ENCODE data around the gene DNTT.

DNTT gene

DNA sequence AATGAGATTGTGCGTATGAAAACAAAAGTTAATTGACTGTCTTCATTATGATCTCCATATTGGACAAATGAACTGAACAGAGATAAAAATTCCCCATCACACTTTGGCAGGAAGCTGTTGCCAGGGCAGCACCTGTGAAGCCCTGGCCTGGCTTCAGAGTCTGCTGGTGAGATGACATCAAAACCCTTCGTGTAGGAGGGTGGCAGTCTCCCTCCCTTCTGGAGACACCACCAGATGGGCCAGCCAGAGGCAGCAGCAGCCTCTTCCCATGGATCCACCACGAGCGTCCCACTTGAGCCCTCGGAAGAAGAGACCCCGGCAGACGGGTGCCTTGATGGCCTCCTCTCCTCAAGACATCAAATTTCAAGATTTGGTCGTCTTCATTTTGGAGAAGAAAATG is at the start of gene DNTT:
TSS of gene DNTT (plus strand) at position 205 of the 400 bp plus-strand sequence. CDS start at position 269, 64 bp downstream.
- peaks cover 8% of the 10 kb centered on the region; the same call in 1 of the 2 replicates for H3K27me3 ChIP-seq (ENCODE audit: low read depth)
- H3K4me3 ChIP-seq = no peak within 1 kb of the TSS
- in situ Hi-C loops (cut with MboI; ENCODE audit: low sequenced_read_pairs) = loop anchor here (25.0 kb wide), 1 partner anchor 292 kb away; no protein-coding TSS in a partner anchor
- no peaks in the 10 kb centered on the region for H3K36me3 ChIP-seq (replicated peaks)
- H3K4me1 ChIP-seq = peaks cover 15% of the 10 kb centered on the region
- no peaks in the 10 kb centered on the region for H3K9me3 ChIP-seq
- no peak for DNase-seq (ENCODE audit: low spot score in 2 of 2)

DNA sequence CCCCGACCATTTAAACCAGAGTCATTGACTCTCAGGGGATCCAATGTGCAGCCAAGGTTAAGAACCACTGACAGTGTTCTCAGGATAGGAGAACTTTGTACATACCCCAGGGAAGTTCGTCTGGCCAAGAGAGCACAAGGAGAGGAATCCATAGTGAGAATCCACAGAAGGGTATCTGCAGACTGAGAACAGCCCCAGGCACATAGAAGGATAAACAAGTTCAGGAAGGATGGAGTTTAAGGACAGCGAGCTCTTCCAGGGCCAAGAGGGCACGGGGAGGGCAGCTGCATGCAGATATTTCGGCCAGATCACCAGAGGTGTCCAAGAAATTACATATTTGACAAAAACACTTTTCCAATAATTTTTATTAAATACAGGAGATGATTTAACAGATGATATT is 49.3 kb upstream of the DNTT start:
- Histone ChIP-seq H3K9me3 (no peaks in the 10 kb centered on the region), H3K4me3 (no peak overlapping the region), H3K36me3 (replicated peaks) (no peaks in the 10 kb centered on the region), H3K4me1 (no peaks in the 10 kb centered on the region), H3K27me3 (ENCODE audit: low read depth) (no peaks in the 10 kb centered on the region)
- in situ Hi-C loops (cut with MboI; ENCODE audit: low sequenced_read_pairs) = no loop called here
- DNase-seq (ENCODE audit: low spot score in 2 of 2) = no peak

DNA sequence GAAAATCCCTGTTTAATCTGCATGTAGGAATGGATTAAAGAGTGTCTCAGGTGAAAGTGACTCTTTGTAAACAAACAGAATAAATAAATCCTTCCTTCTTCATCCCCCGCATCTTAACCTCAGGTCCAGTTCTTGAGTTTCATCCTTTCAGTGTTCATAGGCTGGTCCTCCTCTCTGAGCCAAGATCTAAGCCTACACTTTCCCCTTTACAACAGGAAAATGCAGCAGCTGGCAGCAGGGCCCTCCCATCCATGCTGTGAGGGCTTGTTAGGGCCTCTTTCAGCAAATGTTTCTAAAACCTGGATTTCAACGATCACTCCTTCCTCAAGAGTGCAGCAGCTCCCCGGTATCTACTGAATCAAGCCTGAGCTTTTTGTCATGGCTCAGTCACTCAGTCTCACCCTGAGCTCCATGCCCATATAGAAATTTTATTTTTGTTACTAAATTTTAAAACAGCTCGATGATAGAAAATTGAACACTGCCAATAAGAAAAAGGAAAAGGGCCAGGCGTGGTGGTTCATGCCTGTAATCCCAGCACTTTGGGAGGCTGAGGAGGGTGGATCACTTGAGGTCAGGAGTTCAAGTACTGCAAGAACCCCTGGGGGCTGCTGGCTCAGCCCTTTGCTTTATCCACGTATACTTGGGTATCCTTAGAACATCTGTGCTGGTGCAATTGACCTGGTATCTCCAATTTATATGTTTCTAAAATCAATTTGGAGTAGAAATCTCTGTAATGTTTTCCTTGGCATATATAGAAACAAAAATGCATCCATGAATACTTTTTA is 48.5 kb upstream of the DNTT start:
- Histone ChIP-seq H3K4me3 (no peak overlapping the region), H3K9me3 (no peaks in the 10 kb centered on the region), H3K4me1 (no peaks in the 10 kb centered on the region), H3K27me3 (ENCODE audit: low read depth) (no peaks in the 10 kb centered on the region), H3K36me3 (replicated peaks) (no peaks in the 10 kb centered on the region)
- DNase-seq (ENCODE audit: low spot score in 2 of 2) = no peak
- in situ Hi-C loops (cut with MboI; ENCODE audit: low sequenced_read_pairs) = no loop called here

DNA sequence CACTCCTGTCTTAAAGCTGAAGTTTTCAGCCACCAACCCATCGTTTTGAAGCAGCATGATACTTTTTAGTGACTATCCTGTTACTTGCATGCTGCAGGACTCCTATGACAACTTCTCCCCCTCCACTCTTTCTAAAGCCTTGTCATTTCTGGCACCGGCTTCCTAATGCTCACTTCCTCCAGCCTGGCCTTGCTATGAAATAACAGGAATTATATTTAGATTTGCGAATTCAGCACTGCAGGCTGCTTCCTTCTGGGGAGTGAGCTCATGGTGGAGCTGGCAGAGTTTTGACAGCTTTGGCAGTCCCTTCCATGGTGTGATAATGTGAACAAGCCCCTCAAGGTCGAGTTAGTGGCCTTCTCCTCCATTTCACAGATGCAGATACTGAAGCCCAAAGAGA is 46.3 kb upstream of the DNTT start:
- H3K36me3 ChIP-seq (replicated peaks) = no peaks in the 10 kb centered on the region
- H3K4me3 ChIP-seq = no peak overlapping the region
- no peaks in the 10 kb centered on the region for H3K27me3 ChIP-seq (ENCODE audit: low read depth)
- DNase-seq (ENCODE audit: low spot score in 2 of 2) = no peak
- in situ Hi-C loops (cut with MboI; ENCODE audit: low sequenced_read_pairs) = no loop called here
- no peaks in the 10 kb centered on the region for H3K9me3 ChIP-seq
- H3K4me1 ChIP-seq = no peaks in the 10 kb centered on the region

DNA sequence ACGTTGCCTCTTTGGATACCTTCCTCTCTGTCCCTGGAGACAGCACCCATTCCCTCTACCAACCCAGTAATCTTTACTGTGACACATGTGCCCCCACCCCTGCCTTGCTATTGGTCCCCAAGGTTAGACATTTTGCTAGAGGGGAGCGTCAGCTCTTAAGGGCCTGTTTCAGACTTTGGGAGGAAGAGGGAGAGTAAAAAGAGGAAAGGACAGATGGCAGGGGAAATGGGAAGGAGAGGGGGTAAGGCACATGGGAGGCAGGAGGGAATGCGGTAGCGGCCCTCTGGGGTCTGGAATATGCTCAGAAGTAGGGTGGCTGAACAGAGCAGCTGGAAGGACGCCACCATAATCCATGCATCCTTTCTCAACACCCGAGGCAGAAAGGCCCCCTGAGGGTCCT is 45.1 kb upstream of the DNTT start:
- no peak overlapping the region for H3K4me3 ChIP-seq
- no peaks in the 10 kb centered on the region for H3K4me1 ChIP-seq
- in situ Hi-C loops (cut with MboI; ENCODE audit: low sequenced_read_pairs) = no loop called here
- H3K27me3 ChIP-seq (ENCODE audit: low read depth) = no peaks in the 10 kb centered on the region
- DNase-seq (ENCODE audit: low spot score in 2 of 2) = no peak
- H3K9me3 ChIP-seq = no peaks in the 10 kb centered on the region
- no peaks in the 10 kb centered on the region for H3K36me3 ChIP-seq (replicated peaks)

DNA sequence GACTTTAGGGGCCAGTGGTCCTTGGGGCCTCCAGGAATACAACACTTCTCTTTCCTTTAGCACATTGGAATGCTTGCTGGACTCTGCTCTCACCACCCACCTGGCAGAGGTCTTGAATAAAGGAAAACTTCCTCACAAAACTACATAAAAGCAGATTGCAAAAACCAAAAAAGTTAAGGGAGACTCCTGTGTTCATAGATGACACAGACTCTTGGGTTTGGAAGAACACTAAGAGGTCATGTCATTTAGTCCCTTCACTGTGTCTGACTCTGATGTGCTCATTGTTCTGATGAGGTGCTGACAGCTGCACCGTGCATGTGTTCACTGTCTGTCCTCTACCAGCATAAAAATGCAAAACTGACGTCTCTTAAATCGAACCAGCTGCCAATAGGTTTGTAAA is 44.2 kb upstream of the DNTT start:
- H3K36me3 ChIP-seq (replicated peaks) = no peaks in the 10 kb centered on the region
- no peaks in the 10 kb centered on the region for H3K9me3 ChIP-seq
- no peaks in the 10 kb centered on the region for H3K4me1 ChIP-seq
- in situ Hi-C loops (cut with MboI; ENCODE audit: low sequenced_read_pairs) = no loop called here
- H3K27me3 ChIP-seq (ENCODE audit: low read depth) = no peaks in the 10 kb centered on the region
- no peak for DNase-seq (ENCODE audit: low spot score in 2 of 2)
- no peak overlapping the region for H3K4me3 ChIP-seq

DNA sequence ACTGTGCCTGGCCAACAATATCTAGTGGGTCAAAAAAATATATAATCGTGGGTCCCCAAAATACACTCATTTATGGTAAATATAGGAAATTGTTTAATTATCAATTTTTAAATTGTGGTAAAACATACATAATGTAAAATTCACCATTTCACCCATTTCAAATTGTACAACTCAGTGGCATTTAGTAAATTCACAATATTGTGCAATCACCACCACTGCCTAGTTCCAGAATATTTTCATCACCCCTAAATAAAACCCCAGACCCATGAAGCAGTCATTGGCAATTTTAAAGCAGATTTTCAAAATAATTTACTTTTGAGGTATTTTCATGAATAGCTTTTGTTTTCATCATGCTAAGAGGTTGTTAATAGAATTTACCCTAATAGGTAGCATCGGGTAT is 43.1 kb upstream of the DNTT start:
- DNase-seq (ENCODE audit: low spot score in 2 of 2) = no peak
- Histone ChIP-seq H3K9me3 (no peaks in the 10 kb centered on the region), H3K27me3 (ENCODE audit: low read depth) (no peaks in the 10 kb centered on the region), H3K36me3 (replicated peaks) (no peaks in the 10 kb centered on the region), H3K4me3 (no peak overlapping the region), H3K4me1 (no peaks in the 10 kb centered on the region)
- in situ Hi-C loops (cut with MboI; ENCODE audit: low sequenced_read_pairs) = no loop called here

DNA sequence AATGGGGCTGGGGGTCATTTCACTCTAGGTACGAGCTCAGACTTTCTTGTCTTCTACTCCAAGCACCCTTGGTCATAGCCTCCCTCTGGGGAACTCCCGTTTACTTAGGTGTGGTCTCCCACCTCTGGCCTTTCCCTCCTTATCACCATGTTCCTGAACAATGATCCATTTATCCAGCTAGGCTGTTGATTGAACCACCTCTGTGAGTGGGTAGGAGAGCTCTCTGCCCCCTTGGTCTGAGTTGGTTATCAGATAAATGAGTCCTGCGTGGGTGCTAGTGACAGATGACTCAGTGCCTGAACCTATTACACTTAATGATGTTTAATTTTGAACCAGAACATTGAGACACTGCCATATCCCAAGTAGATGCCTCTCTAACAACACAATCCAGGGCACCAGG is 42.3 kb upstream of the DNTT start:
- Histone ChIP-seq H3K27me3 (ENCODE audit: low read depth) (no peaks in the 10 kb centered on the region), H3K9me3 (no peaks in the 10 kb centered on the region), H3K4me3 (no peak overlapping the region), H3K4me1 (no peaks in the 10 kb centered on the region), H3K36me3 (replicated peaks) (no peaks in the 10 kb centered on the region)
- no peak for DNase-seq (ENCODE audit: low spot score in 2 of 2)
- in situ Hi-C loops (cut with MboI; ENCODE audit: low sequenced_read_pairs) = no loop called here

DNA sequence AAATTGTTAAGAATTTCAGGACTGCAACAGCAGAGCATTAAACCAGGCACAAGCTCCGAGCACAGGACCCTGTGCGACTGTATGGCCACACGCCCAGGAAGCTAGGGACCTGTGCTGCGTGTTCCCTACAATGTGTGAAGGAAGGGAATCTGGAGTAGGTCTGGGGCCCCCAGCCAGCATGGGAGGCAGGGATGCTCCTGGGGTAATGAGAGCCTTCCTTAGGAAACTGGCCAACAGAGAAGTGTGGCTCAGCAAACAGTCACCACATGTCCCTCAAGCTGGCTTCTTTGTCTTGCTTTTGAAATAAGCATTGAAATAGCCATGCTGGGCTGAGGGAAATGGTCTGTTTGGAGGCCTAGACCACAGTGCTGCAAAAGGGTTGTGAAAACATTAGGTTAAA is 41.1 kb upstream of the DNTT start:
- H3K27me3 ChIP-seq (ENCODE audit: low read depth) = no peaks in the 10 kb centered on the region
- H3K36me3 ChIP-seq (replicated peaks) = no peaks in the 10 kb centered on the region
- H3K4me1 ChIP-seq = no peaks in the 10 kb centered on the region
- no peak for DNase-seq (ENCODE audit: low spot score in 2 of 2)
- no peaks in the 10 kb centered on the region for H3K9me3 ChIP-seq
- in situ Hi-C loops (cut with MboI; ENCODE audit: low sequenced_read_pairs) = no loop called here
- H3K4me3 ChIP-seq = no peak overlapping the region

DNA sequence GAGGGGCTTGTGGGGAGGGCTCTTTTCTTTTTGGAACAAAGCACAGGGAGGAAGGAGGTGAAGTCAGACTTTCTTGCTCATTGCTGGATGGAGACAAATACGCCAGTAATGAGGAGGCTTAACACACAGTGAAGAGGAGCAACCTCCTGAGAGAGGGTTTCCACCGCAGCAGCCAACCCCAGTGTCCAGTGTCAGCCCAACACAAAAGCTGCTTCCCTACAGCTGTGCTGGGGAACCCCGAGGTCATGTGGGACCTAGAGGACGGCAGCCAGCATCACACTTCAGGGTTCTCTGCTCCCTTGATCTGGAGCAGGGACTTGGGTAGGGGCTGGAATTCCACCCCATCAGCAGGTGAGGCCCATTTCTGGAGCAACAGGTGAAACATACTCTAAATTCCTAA is 40.6 kb upstream of the DNTT start:
- in situ Hi-C loops (cut with MboI; ENCODE audit: low sequenced_read_pairs) = no loop called here
- Histone ChIP-seq H3K4me1 (no peaks in the 10 kb centered on the region), H3K27me3 (ENCODE audit: low read depth) (no peaks in the 10 kb centered on the region), H3K36me3 (replicated peaks) (no peaks in the 10 kb centered on the region), H3K9me3 (no peaks in the 10 kb centered on the region), H3K4me3 (no peak overlapping the region)
- DNase-seq (ENCODE audit: low spot score in 2 of 2) = no peak

DNA sequence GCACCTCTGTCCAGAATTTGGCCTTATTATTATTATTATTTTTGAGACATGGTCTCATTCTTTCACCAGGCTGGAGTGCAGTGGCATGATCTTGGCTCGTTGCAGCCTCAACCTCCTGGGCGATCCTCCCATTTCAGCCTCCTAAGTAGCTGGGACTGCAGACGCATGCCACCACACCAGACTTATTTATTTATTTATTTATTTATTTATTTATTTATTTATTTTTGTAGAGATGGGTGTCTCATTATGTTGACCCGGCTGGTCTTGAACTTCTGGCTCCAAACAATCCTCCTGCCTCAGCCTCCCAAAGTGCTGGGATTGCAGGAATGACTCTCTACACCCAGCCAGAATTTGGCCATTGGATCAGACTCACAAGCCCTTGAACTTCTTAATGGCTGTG is 39.3 kb upstream of the DNTT start:
- in situ Hi-C loops (cut with MboI; ENCODE audit: low sequenced_read_pairs) = no loop called here
- Histone ChIP-seq H3K9me3 (no peaks in the 10 kb centered on the region), H3K4me1 (no peaks in the 10 kb centered on the region), H3K4me3 (no peak overlapping the region), H3K27me3 (ENCODE audit: low read depth) (no peaks in the 10 kb centered on the region), H3K36me3 (replicated peaks) (no peaks in the 10 kb centered on the region)
- no peak for DNase-seq (ENCODE audit: low spot score in 2 of 2)

DNA sequence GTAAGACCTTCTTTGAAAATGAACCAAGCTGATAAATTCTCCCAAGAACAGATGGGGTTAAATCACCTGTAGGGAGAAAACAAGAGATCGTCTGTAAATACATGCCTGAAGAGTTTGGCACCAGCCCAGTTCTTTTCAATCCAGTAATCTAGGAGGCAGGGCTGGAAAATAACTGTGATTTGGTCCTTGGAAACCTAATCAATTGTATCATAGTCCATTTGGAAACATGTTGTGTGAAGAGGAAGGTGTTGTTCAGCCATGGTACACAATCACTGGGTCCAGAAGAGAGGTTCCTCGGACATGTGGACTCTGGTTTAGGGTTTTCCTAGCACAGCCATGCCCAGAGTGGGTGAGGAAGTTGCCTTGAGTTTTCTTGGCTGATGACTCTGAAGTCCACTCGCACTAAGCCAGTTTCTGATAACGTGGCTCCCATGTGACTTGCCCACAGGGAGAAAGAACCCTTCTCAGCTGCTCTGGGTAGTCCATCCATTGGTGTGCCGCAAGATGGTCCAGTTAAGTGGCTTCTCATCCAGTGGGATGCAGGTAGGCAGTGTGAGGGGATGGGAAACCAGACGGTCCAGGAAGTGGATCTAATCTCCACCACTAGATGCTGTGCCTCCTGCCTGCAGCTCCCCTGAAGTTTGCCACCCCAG is 38.0 kb upstream of the DNTT start:
- Histone ChIP-seq H3K9me3 (no peaks in the 10 kb centered on the region), H3K4me3 (no peak overlapping the region), H3K27me3 (ENCODE audit: low read depth) (no peaks in the 10 kb centered on the region), H3K36me3 (replicated peaks) (no peaks in the 10 kb centered on the region), H3K4me1 (no peaks in the 10 kb centered on the region)
- in situ Hi-C loops (cut with MboI; ENCODE audit: low sequenced_read_pairs) = no loop called here
- no peak for DNase-seq (ENCODE audit: low spot score in 2 of 2)

DNA sequence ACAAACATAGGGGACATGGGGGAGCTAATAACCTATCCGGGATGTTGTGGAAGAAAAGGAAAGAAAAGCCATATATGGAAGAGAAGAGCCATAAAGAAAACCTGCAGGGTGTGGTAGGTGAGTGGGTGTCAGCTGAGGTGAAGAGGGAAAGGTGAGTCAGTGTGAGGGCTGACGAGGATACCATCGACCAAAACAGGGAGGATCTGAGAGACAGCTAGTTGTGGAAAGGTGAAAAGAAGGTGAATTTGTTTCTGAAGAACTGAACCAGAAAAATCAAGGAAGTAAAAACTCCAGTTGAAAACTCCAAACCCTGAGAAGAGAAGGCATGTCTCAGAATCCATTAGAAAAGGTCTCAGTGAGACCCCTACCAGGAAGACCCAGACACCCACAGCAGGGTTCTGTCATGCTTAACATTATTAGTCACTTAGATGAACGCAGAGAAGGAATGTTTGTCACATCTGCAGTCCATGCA is 37.0 kb upstream of the DNTT start:
- in situ Hi-C loops (cut with MboI; ENCODE audit: low sequenced_read_pairs) = no loop called here
- no peak overlapping the region for H3K4me3 ChIP-seq
- H3K4me1 ChIP-seq = no peaks in the 10 kb centered on the region
- H3K27me3 ChIP-seq (ENCODE audit: low read depth) = no peaks in the 10 kb centered on the region
- H3K9me3 ChIP-seq = no peaks in the 10 kb centered on the region
- no peaks in the 10 kb centered on the region for H3K36me3 ChIP-seq (replicated peaks)
- DNase-seq (ENCODE audit: low spot score in 2 of 2) = no peak

DNA sequence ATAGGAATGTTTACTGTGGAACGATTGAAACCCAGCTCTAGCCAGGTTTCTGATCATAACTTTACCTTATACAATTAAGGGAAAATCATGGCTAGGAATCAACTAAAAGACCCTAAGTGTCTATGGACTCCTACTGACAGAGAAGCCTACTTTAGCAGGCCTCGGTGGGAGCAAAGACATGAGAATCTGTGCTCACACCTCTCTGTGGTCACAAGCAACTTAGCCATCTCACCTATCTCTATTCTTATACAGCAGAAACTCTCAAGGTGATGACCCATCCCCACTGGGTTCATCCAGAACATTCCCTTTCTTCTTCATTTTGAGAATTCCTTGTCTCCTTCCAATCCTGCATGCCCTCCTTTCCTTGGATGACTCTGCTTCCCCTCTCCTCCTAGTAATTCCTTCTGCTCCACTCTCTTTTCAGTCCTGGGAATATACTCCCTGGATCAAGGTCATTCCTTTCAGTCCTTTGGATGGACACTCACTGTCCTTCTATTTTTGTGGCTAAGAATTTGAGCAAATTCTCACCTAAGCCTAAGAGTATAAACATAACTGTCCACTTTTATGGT is 35.8 kb upstream of the DNTT start:
- Histone ChIP-seq H3K36me3 (replicated peaks) (no peaks in the 10 kb centered on the region), H3K27me3 (ENCODE audit: low read depth) (no peaks in the 10 kb centered on the region), H3K4me1 (no peaks in the 10 kb centered on the region), H3K9me3 (no peaks in the 10 kb centered on the region), H3K4me3 (no peak overlapping the region)
- no peak for DNase-seq (ENCODE audit: low spot score in 2 of 2)
- in situ Hi-C loops (cut with MboI; ENCODE audit: low sequenced_read_pairs) = no loop called here
